ENCODE data around the gene TPK1.

DNA sequence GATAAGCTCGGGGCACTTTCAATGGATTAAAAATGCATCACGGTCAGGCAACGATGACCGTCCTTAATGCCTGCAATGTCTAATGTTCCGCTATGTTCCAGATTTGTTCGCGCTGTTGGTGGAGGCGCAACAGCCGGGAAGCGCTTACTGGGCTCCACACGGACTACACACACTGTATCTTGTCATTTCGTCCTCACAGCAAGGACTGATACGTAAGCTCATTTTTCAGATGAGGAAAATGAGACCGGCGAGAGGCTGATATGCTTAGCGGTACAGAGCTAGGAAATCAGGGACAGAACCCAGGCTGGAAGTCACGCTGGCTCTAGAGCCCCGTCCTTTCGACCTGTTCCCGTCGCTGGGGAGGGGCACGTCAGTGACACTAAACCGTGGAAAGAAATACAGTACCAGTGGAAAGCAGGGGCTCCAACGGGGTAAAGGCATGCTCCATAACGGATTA is 670 bp downstream of the TPK1 start:
- no peak for TF ChIP-seq GATA2 (IDR thresholded peaks at IDR 0.05; ENCODE audit: low read depth, low read length)
- TF ChIP-seq GATA3 (IDR thresholded peaks at IDR 0.05; ENCODE audit: low read depth, low read length) = no peak
